Esophagus squamous epithelium (tissue), 4 donors: ENCODE results near the gene PAFAH2.

ENCODE experiments used
- POLR2A ChIP-seq, 4 donors: fragments of 450-650 bp; IDR thresholded peaks; one replicate each; pipeline ENCODE4 v1.6.1; 2017; ENCODE audit warnings: antibody characterized with exemption in 4 of 4, mild to moderate bottlenecking in 4 of 4, moderate library complexity in 3 of 4
- TF ChIP-seq, protein P1 (sequence below), 6 experiments: fragments of 450-650 bp in 4 of 6; fragments of 200-600 bp in 2 of 6; sonication (generic) in 2 of 6; IDR thresholded peaks; one replicate each; pipeline ENCODE4 v1.5.1; 2016 to 2019; ENCODE audit warnings: antibody characterized with exemption in 6 of 6, mild to moderate bottlenecking in 4 of 6, moderate library complexity in 4 of 6

DNA sequence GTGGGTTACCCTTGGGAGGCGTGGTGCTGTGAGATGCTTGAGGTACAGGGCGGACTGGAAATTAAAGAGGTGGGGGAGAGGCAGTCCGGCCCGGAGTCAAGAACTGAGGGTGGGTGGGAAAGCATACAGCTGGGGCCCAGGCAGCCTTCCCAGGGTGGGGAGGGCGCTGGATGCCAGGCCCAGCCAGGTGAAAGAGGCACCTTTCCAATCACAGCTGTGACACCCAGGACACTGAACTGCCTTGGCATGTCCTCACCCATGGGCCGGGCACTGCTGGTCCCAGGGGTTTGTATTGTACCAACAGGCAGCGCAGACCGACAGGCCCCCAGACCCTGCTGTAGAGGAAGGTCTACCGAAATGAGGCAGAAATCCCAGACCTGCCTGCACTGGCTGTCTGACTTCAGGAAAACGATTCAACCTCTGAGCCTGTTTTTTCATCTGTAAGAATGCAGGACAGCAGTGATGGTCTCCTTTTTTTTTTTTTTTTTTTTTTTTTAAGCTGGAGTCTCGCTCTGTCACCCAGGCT, 39.0 kb upstream of the PAFAH2 start:
- TF ChIP-seq POLR2A (IDR thresholded peaks at IDR 0.05): no peak
- TF ChIP-seq, protein P1, sequence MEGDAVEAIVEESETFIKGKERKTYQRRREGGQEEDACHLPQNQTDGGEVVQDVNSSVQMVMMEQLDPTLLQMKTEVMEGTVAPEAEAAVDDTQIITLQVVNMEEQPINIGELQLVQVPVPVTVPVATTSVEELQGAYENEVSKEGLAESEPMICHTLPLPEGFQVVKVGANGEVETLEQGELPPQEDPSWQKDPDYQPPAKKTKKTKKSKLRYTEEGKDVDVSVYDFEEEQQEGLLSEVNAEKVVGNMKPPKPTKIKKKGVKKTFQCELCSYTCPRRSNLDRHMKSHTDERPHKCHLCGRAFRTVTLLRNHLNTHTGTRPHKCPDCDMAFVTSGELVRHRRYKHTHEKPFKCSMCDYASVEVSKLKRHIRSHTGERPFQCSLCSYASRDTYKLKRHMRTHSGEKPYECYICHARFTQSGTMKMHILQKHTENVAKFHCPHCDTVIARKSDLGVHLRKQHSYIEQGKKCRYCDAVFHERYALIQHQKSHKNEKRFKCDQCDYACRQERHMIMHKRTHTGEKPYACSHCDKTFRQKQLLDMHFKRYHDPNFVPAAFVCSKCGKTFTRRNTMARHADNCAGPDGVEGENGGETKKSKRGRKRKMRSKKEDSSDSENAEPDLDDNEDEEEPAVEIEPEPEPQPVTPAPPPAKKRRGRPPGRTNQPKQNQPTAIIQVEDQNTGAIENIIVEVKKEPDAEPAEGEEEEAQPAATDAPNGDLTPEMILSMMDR (IDR thresholded peaks at IDR 0.05): no peak
